Stomach (tissue), 19 donors: ENCODE measurements around the gene ZNF396. TPM values are rescaled to one million over a fixed set of nuclear protein-coding genes. Genes with fewer than 3 reads are reported as not detected.

Experiments
- DNase-seq, 2 donors: peaks; one replicate each; pipeline versions ENCODE4 v3.0.0 to v3.0.0-alpha.2; 2013 to 2019
- H3K27ac ChIP-seq, 5 donors: fragments of 200-600 bp in 4 of 5; sonication (generic) in 4 of 5; one replicate each; pipeline ENCODE4 v1.5.1; 2013 to 2019; ENCODE audit warnings: mild to moderate bottlenecking in 1 of 5, moderate library complexity in 1 of 5
- H3K27me3 ChIP-seq, 3 donors: fragments of 200-600 bp; sonication (generic); one replicate each; pipeline ENCODE4 v1.5.1; 2017 to 2019; ENCODE audit warnings: mixed run types in 1 of 3
- H3K36me3 ChIP-seq, 4 donors: fragments of 200-600 bp; sonication (generic); 1 replicate in 3 of 4; 2 replicates in 1 of 4; pipeline ENCODE4 v1.5.1; 2016 to 2019
- H3K4me1 ChIP-seq, 4 donors: fragments of 200-600 bp; sonication (generic); one replicate each; pipeline ENCODE4 v1.5.1; 2016 to 2019
- H3K4me3 ChIP-seq, 4 donors: fragments of 200-600 bp; sonication (generic) in 3 of 4; one replicate each; pipeline ENCODE4 v1.5.1; 2016 to 2019; ENCODE audit warnings: mild to moderate bottlenecking in 1 of 4
- H3K9me3 ChIP-seq, 4 donors: fragments of 200-600 bp; sonication (generic); one replicate each; pipeline ENCODE4 v1.5.1; 2016 to 2019
- CTCF ChIP-seq, 7 experiments: fragments of 450-650 bp in 4 of 7; fragments of 200-600 bp in 3 of 7; sonication (generic) in 3 of 7; IDR thresholded peaks; one replicate each; pipeline ENCODE4 v1.5.1; 2016 to 2019; ENCODE audit warnings: antibody characterized with exemption in 7 of 7, control low read depth in 2 of 7, mild to moderate bottlenecking in 1 of 7
- EP300 ChIP-seq: sonication (generic); formaldehyde crosslinking; IDR thresholded peaks from one replicate; pipeline ENCODE4 v1.6.1; 2017; ENCODE audit warnings: antibody characterized with exemption
- POLR2A ChIP-seq, 4 donors: fragments of 450-650 bp; IDR thresholded peaks; one replicate each; pipeline ENCODE4 v1.6.1; 2016; ENCODE audit warnings: antibody characterized with exemption in 4 of 4, control low read depth in 2 of 4, mild to moderate bottlenecking in 1 of 4, moderate library complexity in 1 of 4
- POLR2AphosphoS5 ChIP-seq, 3 donors: sonication (generic); formaldehyde crosslinking; IDR thresholded peaks; one replicate each; pipeline ENCODE4 v1.6.1; 2016; ENCODE audit warnings: antibody characterized with exemption in 3 of 3
- WGBS, 5 donors: extraction: QIAGEN DNeasy Blood & Tissue Kit in 3 of 5; methylation state at CpG; one replicate each; pipeline versions ENCODE4 v1.1.5 to v1.1.7; 2013 to 2018; 5-methylcytosine and 5-hydroxymethylcytosine counted together
- intact Hi-C: fragments of 100-400 bp; cut with DNase I; formaldehyde crosslinking; loops from one replicate; pipeline ENCODE4 v1.15.1; 2023; ENCODE audit warnings: low total_unique reads
- long read RNA-seq, 10 donors: transcript quantifications; one replicate each; lab custom pipeline, GENCODE V29; 2026
- polyA plus RNA-seq, 3 donors: library from polyadenylated mRNA; stranded (reverse); fragments of 200-250 nt; gene quantifications; one replicate each; pipeline ENCODE4 v1.2.3, GENCODE V29; 2013
- total RNA-seq, 5 donors: library from RNA; depleted of rRNA; stranded (reverse); fragments of >200 nt; gene quantifications; one replicate each; pipeline versions ENCODE4 v1.1.0 to v1.2.3, GENCODE V29; 2014 to 2016
- donor health status: healthy with polysubstance abuse.
- donor health status: Bipolar disorder and iron deficiency.
- donor health status: healthy.

The ZNF396 gene
- total RNA-seq (1 to 10 TPM in 4 of 5 donors, not detected in 1; 3.9 to 7.6 (median 5.5) TPM), polyA plus RNA-seq (1 to 10 TPM; 1.3 to 4.3 (median 1.8) TPM)
- long read RNA-seq, donor 1: 0 reads
- long read RNA-seq, donor 2, partial matches to known transcripts: 0 of 1 reads
- long read RNA-seq, donor 2, other reads (novel, unspliced or antisense): 0 of 1 reads
- long read RNA-seq, donor 3, partial matches to known transcripts: 0 of 1 reads
- long read RNA-seq, donor 3, other reads (novel, unspliced or antisense): 0 of 1 reads
- long read RNA-seq, donor 4: 0 reads
- long read RNA-seq, donor 5, partial matches to known transcripts: 0 of 1 reads
- long read RNA-seq, donor 5, other reads (novel, unspliced or antisense): 0 of 1 reads
- long read RNA-seq, donor 6, partial matches to known transcripts: 0 of 3 reads
- long read RNA-seq, donor 6, other reads (novel, unspliced or antisense): 0 of 3 reads
- long read RNA-seq, donor 7, partial matches to known transcripts: 0 of 1 reads
- long read RNA-seq, donor 7, other reads (novel, unspliced or antisense): 0 of 1 reads
- long read RNA-seq, donor 8: 0 reads
- long read RNA-seq, donor 9, partial matches to known transcripts: 0 of 1 reads
- long read RNA-seq, donor 9, other reads (novel, unspliced or antisense): 0 of 1 reads
- long read RNA-seq, donor 10: 0 reads

- Histone ChIP-seq H3K36me3 (peaks cover 0 to 12% (median 6%) of the 10 kb centered on the region in 4 donors), H3K27me3 (no peaks in the 10 kb centered on the region), H3K4me1 (peaks cover 0 to 17% (median 9%) of the 10 kb centered on the region in 4 donors), H3K9me3 (no peaks in the 10 kb centered on the region), H3K4me3 (peak within 1 kb of the TSS; percentile 83 to 98 (median 95)), H3K27ac (peak within 1 kb of the TSS; percentile 64 to 85 (median 77))
- WGBS, 5 donors: 2 to 5% (median 4%) methylated on average over 37 to 78 of the region's 78 CpGs
- DNase-seq: peak; percentile 86 to 93
- TF ChIP-seq POLR2A (IDR thresholded peaks at IDR 0.05) (no peak), CTCF (IDR thresholded peaks at IDR 0.05) (no peak), POLR2AphosphoS5 (IDR thresholded peaks at IDR 0.05) (peak in 2 of 3 donors; percentile 14 to 43)
- intact Hi-C loops: no loop called here
Observed at GRCh38 chr18:35376742-35377695, at the start of gene ZNF396. ZNF396 (minus strand) TSS chr18:35377337; CDS start chr18:35374292, 3,045 bp downstream.

- Histone ChIP-seq H3K4me1 (no peaks in the 10 kb centered on the region), H3K4me3 (no peak overlapping the region), H3K27me3 (no peaks in the 10 kb centered on the region), H3K9me3 (no peaks in the 10 kb centered on the region), H3K27ac (no peak overlapping the region), H3K36me3 (no peaks in the 10 kb centered on the region)
- WGBS, 5 donors: 83 to 89% (median 86%) methylated on average over 5 of the region's 5 CpGs
- intact Hi-C loops: no loop called here
- DNase-seq: no peak
- no peak for TF ChIP-seq EP300
- TF ChIP-seq POLR2A (IDR thresholded peaks at IDR 0.05): no peak
- no peak for TF ChIP-seq POLR2AphosphoS5 (IDR thresholded peaks at IDR 0.05)
- no peak for TF ChIP-seq CTCF (IDR thresholded peaks at IDR 0.05)
Observed at GRCh38 chr18:35426786-35427185, 49.6 kb upstream of the ZNF396 start.

- WGBS, 5 donors: 76 to 91% (median 85%) methylated on average over 3 of the region's 3 CpGs
- no peaks in the 10 kb centered on the region for H3K4me1 ChIP-seq
- no peak overlapping the region for H3K27ac ChIP-seq
- H3K4me3 ChIP-seq: no peak overlapping the region
- intact Hi-C loops: no loop called here
- peaks cover 0 to 3% (median 0%) of the 10 kb centered on the region in 4 donors for H3K9me3 ChIP-seq
- H3K27me3 ChIP-seq: no peaks in the 10 kb centered on the region
- no peak for DNase-seq
- no peaks in the 10 kb centered on the region for H3K36me3 ChIP-seq
- no peak for TF ChIP-seq CTCF (IDR thresholded peaks at IDR 0.05)
- no peak for TF ChIP-seq EP300
- no peak for TF ChIP-seq POLR2AphosphoS5 (IDR thresholded peaks at IDR 0.05)
- no peak for TF ChIP-seq POLR2A (IDR thresholded peaks at IDR 0.05)
Observed at GRCh38 chr18:35424356-35424755, 47.2 kb upstream of the ZNF396 start.

GRCh38 chr18:35422237-35422636, 45.1 kb upstream of the ZNF396 start:
- TF ChIP-seq POLR2A (IDR thresholded peaks at IDR 0.05) (no peak), CTCF (IDR thresholded peaks at IDR 0.05) (no peak), POLR2AphosphoS5 (IDR thresholded peaks at IDR 0.05) (no peak), EP300 (no peak)
- Histone ChIP-seq H3K36me3 (no peaks in the 10 kb centered on the region), H3K4me3 (no peak overlapping the region), H3K9me3 (peaks cover 0 to 10% (median 5%) of the 10 kb centered on the region in 4 donors), H3K27ac (no peak overlapping the region), H3K4me1 (no peaks in the 10 kb centered on the region), H3K27me3 (no peaks in the 10 kb centered on the region)
- DNase-seq: no peak
- 61 to 85% (median 70%) methylated on average over 2 to 3 of the region's 3 CpGs for WGBS, 5 donors
- intact Hi-C loops: no loop called here
